GM18508 (cell line): ENCODE measurements around the gene TAAR2.
"Not testable (repeated sequence)": the region's sequence is repeated elsewhere in the genome, so short reads cannot be mapped to it uniquely, and the experiment has no call there.

Source experiments
- ATAC-seq: cut with Tn5 transposase; IDR thresholded peaks from one replicate; pipeline ENCODE4 v1.9.1; 2021; ENCODE audit warnings: moderate number of reproducible peaks; ENCODE audit not compliant: insufficient read depth, unreplicated experiment

TAAR2 gene

DNA sequence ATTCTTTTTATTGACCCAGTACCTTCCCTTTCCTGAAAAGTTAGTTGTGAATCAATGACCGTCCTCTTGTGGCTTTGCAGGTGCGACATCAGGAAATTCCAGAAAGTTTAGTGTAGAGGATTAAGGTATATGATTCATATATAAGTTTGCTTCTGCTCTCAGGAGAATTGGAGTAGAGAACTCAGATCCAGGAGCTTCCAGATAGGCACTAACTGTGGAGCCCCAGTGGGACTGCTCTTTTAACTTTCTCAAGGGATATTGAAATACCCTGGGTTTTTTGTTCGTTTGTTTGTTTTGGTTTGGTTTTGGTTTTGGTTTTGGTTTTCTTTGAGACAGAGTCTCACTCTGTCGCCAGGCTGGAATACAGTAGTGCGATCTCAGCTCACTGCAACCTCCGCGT is 9.5 kb downstream of the TAAR2 start:
- peak; percentile 66 for ATAC-seq

DNA sequence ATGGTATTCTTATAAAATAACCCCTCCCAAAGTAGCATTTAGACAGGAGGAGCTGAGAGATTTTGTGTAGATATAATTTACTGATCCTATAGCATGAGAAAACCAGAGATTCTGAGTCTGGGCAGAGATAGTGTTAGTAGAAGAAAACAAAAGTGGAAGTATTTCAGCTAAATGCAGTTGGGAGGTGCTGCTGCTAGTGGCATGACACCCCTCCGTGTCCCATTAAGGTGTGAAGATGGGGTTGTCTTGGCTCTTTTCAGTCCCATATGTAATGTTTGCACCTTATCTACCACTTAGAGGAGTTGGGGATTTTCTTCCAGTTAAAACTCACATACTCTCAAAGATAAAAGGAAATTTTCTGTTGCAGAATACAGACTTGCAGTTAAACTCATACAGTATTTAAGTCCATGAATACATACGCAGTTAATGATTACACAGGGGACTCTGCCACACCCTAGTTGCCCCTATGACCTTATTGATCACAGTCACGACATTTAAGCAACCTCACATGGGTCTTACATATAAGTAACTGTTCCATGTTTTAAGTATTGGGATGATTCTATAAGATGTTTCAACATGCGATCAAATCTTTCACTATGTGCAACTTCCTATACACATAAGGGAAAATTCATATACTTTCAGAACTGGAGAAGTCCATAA is 11.5 kb downstream of the TAAR2 start:
- ATAC-seq: no peak

DNA sequence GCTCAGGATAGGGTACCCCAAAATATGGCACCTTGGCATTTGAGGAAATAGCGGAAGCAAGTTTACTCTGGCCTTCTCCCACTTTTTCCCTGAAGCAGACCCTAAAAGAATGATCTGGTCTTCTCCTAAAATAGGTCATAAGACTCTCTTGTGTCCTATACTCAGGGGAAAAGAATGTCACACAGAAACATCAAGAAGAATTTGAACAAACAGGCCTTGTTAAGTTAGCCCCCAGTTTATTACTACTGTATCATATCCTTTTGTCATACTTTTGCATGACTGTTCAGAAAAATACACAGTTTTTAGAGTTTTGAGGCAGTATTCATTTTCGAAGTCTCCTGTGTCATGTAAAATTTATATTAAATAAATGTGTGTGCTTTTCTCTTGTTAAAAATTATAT is 12.5 kb downstream of the TAAR2 start:
- no peak for ATAC-seq

DNA sequence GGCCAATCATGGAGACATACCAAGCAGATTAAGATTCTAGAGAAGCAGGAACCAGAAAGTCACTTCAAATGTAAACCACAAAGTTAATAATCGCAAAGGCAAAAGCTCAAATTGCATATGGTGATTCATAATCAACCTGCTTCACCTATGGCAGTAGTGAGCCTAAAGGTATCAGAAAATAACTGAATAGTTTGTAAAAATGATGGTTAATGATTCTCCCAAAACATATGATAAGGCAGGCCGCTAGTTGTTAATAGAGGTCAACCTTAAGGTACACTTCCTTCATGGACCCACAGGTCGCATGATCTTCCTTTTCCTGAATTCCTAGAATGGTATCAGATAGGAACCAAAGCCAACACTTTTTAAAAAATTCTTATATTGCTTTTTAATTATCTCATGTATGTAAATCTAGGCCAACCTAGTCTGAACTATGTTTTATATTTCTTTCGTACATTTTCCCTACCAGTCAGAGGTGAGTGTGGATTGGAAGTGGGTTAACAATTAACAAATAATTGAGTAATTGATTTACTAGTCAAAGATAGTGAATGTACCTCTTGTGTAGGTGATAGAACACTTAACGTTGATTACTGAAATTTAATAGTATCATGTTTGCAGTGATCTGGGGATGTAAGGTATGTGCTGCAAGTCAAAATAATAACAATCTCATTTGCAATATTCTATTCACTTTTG is 16.4 kb downstream of the TAAR2 start:
- peak; percentile 95 for ATAC-seq

DNA sequence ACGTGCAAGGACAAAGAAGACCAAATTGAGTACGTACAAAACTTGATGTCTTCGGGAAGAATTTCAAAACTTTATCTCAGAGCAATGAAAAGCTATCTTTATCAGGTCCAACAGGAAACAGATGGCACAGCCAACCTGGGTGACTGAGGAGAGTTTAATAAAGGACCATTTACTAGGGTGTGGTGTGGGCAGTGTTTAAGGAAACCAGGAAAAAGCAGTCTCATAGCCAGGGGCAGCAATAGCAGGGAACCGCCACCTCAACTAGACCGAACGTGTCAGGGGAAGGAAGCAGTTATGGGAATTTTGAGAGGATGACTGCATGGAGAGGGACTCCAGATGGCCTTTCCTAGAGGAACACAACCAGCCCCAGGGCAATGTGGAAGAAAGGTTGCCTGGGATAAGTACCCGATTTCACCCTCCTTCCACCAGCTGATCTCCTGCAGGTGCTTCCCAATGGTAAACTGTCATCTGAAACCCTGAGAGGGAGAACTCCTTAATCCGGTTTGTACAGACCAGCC is 19.4 kb downstream of the TAAR2 start:
- no peak for ATAC-seq

DNA sequence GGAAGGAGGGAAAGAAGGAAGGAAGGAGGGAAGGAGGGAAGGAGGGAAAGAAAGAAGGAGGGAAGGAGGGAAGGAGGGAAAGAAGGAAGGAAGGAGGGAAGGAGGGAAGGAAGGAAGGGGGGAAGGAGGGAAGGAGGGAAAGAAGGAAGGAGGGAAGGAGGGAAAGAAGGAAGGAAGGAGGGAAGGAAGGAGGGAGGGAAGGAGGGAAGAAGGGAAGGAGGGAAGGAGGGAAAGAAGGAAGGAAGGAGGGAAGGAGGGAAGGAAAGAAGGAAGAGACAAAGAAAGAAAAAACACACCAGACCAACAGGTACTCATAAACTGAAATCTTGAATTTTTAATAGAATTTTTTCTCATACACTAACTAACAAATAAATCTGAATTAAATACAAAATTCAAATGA is 23.2 kb downstream of the TAAR2 start:
- not testable (repeated sequence) for ATAC-seq

DNA sequence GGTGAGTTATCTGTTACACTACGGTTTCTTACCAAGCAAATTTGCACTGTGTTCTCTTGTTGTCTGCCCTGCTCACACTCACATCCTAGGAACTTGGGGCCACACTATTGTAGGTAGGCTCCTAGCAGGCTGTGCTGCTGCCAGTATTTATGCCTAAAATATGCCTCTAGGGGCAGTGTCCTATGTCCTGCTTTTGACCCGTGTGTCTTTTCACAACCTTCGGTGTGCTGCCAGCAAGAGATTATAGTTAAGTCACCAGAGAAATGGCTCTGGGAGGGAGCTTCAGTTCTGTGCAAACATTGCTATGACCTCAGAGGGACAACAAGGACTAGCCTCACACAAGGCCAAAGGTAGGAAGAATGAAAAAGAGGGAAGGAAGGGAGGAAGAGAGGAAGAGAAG is 25.6 kb downstream of the TAAR2 start:
- ATAC-seq: no peak

DNA sequence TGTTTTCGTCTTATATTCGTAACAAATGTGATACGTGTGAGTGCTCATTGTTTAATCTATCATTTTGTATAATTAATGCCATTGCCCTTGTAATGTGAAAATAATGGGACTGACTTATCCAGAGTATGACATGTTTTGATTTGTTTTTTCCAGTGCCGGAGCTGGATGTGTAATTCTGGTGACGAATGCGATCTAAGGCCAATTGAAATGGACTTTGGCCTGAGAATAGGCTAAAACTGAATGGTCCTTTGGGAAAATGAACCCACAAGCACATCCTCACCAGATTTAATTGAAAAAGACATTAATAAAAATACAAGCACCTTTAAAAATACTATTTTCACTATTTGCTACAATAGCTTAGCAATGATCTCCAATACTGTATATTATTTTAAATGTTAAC is 27.9 kb downstream of the TAAR2 start:
- no peak for ATAC-seq

DNA sequence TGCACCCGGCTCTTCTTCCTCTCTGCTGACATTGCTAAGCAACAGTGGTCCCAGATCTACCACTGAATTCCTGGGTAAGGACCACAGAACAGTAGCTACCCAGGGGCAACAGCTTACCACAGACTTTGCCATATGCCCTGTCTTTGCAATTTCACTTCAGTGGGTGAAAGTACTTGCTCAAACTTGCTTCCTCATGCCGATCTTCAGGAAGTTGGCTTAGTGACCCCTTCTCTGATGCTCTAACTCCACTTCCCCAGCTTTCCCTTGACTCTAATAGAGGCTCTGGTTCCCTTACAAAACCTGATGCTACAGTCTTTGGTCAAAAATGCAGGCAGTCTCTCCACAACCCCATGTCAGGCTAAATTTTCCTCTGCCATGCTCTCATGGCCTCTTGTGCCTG is 31.2 kb downstream of the TAAR2 start:
- no peak for ATAC-seq

DNA sequence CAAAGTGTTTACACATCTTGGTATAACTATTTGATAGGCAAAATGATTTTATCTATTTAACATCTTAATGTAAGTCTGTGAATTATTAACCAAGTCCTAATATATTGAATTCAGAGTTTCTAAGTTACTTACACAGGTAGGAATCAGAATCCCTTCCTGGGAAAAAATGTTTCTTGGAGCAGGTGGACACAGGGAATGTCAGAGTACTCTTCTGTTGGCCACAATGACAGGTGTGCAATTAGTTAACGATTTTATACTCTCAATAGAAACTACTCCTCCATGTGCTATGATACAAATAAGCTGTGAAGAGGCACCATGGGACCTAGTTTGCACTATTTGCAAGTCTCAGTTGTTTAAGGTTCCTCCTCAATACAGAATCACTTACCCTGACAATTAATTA is 33.7 kb downstream of the TAAR2 start:
- no peak for ATAC-seq

DNA sequence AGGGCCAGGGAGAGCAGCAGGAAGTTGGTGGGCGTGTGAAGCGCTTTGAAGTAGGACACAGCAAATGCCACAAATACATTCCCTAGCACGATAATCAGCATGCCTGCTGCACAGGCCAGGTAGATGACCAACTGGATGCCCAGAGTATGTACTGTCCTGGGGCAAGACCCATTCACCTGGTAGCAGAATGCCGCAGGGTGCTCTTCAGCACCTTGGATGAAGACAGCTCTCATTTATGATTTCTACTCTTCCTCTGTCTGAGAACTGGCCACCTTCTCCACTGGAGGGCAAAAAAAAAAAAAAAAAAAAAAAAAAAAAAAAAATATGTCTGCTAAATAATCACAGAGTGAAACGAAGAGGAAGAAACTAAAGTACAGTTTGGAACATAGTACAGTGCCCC is 34.6 kb downstream of the TAAR2 start, which contains the start of gene TAAR5:
Gene TAAR5 (minus strand): TSS at position 288 of the 400 bp plus-strand sequence. CDS start 55 bp downstream, at position 233.
- ATAC-seq: no peak

DNA sequence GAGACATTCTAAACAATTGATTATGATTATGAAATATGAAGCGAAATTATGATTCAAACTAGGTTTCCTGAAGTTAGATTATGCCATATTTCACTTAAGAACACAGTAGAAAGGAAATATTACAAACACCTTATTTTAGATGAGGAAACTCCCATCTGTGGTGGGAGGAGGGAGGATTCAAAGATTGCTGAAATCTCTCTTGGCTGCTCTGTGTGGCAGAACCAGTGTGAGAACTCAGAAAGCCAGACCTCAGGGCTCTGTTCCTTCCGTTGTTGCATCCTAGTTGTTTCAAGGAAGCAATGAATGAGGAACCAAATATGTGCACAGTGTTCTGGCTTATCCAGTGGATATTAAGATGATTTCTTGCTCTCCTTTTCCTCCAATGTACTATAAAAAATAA is 36.7 kb downstream of the TAAR2 start:
- ATAC-seq: no peak

DNA sequence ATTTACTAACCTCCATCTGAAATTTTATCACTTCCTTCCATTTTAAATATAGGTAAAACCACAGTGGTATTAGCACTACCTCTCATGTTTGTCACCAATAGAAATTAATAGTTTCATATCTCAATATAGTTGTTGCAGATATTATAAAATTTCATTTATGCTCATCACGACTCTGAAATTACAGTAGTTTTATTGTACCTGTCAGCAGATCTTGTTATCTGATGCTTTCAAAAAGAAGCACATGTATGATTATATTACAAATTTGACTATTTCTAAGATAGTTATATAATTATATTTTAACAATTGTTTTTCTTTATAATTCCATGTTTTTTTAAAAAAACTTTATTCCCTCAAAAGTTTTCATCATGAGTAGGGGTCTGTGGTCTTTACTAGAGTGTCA is 39.4 kb downstream of the TAAR2 start:
- ATAC-seq: no peak

DNA sequence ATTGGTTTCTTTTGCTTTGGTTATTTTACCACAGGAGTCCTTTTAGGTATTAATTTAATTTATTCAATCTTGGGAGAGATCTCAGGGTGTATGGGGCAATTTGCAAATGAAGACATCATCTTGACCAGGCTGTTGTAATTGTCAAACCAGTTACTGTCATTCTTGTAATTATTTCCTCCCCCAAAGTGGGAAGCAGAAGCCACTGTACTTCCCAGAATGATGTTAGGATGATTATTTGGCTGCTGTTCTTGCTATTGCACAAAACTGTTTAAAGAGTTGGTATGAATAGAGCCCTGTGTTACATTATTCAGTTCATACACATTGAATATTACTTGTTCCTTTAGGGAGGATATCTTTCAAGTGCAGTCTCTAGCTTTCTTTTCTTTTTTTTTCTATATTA is 52.3 kb downstream of the TAAR2 start:
- ATAC-seq: no peak

DNA sequence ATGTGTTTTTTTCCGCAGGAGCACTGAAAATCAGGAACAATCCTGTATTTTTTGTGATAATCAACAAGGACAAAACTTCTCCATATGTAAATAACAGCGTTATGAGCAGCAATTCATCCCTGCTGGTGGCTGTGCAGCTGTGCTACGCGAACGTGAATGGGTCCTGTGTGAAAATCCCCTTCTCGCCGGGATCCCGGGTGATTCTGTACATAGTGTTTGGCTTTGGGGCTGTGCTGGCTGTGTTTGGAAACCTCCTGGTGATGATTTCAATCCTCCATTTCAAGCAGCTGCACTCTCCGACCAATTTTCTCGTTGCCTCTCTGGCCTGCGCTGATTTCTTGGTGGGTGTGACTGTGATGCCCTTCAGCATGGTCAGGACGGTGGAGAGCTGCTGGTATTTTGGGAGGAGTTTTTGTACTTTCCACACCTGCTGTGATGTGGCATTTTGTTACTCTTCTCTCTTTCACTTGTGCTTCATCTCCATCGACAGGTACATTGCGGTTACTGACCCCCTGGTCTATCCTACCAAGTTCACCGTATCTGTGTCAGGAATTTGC is 53.8 kb downstream of the TAAR2 start, which contains the start of gene TAAR6:
Gene TAAR6 (plus strand): TSS at position 102 of the 557 bp plus-strand sequence. CDS start 0 bp downstream, at position 102.
- ATAC-seq: no peak

DNA sequence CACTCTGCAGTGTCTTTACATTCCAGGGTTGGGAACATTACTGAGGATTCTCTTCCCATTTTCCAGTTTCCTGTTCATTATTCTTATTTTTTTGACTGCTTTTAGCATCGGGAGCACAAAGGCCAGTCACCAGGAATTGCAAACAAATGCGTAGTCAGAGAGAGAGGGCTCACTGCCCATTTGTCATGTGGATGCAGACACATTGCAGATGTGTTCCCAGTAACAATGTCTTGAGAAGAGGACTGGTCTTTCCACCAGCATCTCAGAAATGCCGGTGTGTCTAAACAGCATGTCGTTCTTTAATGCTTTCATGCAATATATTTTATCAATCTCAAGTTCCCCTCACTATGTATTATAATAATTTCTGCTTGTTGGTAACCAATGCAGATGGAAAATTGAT is 54.9 kb downstream of the TAAR2 start:
- ATAC-seq: no peak

DNA sequence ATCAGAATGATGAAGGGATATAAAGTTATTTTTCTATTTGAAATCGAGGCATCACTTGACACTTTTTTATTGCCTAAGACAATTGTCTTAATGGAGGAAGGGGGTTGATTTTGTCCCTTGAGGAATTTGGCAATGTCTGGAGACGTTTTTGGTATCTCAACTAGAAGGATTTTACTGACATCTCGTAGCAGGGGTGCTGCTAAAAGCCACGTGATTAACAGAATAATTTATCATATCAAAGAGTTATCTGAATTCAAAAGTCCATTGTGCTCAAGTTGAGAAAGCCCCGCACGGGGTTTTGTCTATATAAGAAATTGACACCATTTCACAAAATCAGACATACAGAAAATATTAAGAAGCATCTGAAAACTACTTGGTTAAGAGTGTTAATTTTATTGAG is 55.5 kb downstream of the TAAR2 start:
- ATAC-seq: no peak

DNA sequence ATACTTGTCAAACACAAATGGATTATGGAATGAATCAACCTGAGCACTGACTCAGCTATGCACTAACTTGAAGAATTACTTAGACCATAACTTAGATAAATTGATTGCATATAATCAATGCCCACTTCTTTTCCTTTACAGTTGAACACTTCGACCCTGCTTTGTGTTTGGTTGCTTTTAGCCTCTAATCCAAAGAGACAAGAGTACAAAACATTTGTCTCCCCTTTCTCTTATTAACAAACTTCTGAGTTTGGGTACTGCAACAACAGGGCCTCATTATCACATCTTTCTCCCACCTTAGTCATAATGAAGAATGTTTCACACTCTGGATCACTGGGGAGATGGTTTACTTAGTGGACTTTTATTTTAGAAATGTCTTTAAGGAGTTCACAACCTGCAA is 56.5 kb downstream of the TAAR2 start:
- ATAC-seq: no peak
